K562 (cell line): ENCODE results near the gene KRTAP1-5. TPM values are rescaled to one million over a fixed set of nuclear protein-coding genes. Genes with fewer than 3 reads are reported as not detected.

Experiments used
- ATAC-seq: fragments of 200-7000 bp; cut with Tn5 transposase; 3 replicates; pipeline ENCODE4 v1.9.1; 2020; ENCODE audit warnings: moderate library complexity
- BruUV-seq: library from RNA; stranded (reverse); fragments of 400-500 nt; replicated peaks from 2 replicates; lab custom pipeline; 2021; lab: Mats Ljungman, UMichigan
- CTCF ChIA-PET: fragments of 300-600 bp; formaldehyde crosslinking; extraction: SDS; loops from one replicate; lab custom pipeline; 2021; ENCODE audit warnings: low intra/inter-chr PET ratio; lab: Yijun Ruan, JAX
- POLR2A ChIA-PET: fragments of 300-600, 350-650 bp; sonication (Branson Sonifier 250); formaldehyde crosslinking; extraction: SDS; loops from one replicate; lab custom pipeline; 2021; ENCODE audit warnings: antibody characterized with exemption, inconsistent platforms; lab: Yijun Ruan, JAX
- DNase-seq, 4 experiments: peaks; one replicate each; pipeline versions ENCODE4 v3.0.0 to v3.0.0-alpha.2; 2011 to 2018; ENCODE audit warnings: low spot score in 3 of 4, mixed read lengths in 3 of 4; ENCODE audit errors: extremely low read depth in 1 of 4
- FAIRE-seq: peaks from 2 replicates; lab custom pipeline; 2011; peaks lifted over from hg19 to GRCh38; lab: Jason Lieb, UNC
- H2AFZ ChIP-seq: 2 replicates; pipeline ENCODE4 v1.6.0; 2011; ENCODE audit warnings: low read depth, low read length, control low read depth, inconsistent platforms
- H3K27ac ChIP-seq: fragments of 200-600 bp; 3 replicates; pipeline ENCODE4 v1.8.0; 2011; ENCODE audit warnings: low read depth, mild to moderate bottlenecking, control low read depth, inconsistent platforms, low read length, moderate library complexity, mixed read lengths; ENCODE audit errors: extremely low read depth
- H3K27me3 ChIP-seq, 2 experiments: fragments of 300-600 bp in 1 of 2; 2 replicates in 1 of 2; 3 replicates in 1 of 2; pipeline versions ENCODE4 v1.6.0 to v1.8.0; 2011; ENCODE audit warnings: inconsistent platforms in 2 of 2, low read length in 2 of 2, mild to moderate bottlenecking in 1 of 2, mixed read lengths in 1 of 2, moderate library complexity in 1 of 2; ENCODE audit not compliant: control insufficient read depth in 2 of 2, insufficient read depth in 2 of 2
- H3K36me3 ChIP-seq: fragments of 300-600 bp; 3 replicates; pipeline ENCODE4 v1.8.0; 2011; ENCODE audit warnings: mild to moderate bottlenecking, low read length, inconsistent platforms; ENCODE audit not compliant: control insufficient read depth, insufficient read depth
- H3K4me1 ChIP-seq, 2 experiments: fragments of 200-600 bp in 1 of 2; replicated peaks in 1 of 2; 2 replicates in 1 of 2; 3 replicates in 1 of 2; pipeline versions ENCODE4 v1.5.1 to v1.8.0; 2011; ENCODE audit warnings: inconsistent platforms in 2 of 2, low read length in 2 of 2, mild to moderate bottlenecking in 1 of 2, mixed read lengths in 1 of 2, moderate library complexity in 1 of 2; ENCODE audit not compliant: control insufficient read depth in 2 of 2, insufficient read depth in 2 of 2
- H3K4me2 ChIP-seq: 2 replicates; pipeline ENCODE4 v1.6.1; 2011; ENCODE audit warnings: low read length, control low read depth, inconsistent platforms, mixed read lengths; ENCODE audit not compliant: insufficient read depth
- H3K4me3 ChIP-seq: fragments of 200-600 bp; sonication (generic), shearing (Covaris generic); 2 replicates; pipeline ENCODE4 v1.5.1; 2016; ENCODE audit warnings: control low read depth, inconsistent platforms
- H3K79me2 ChIP-seq: fragments of 200-600 bp; 3 replicates; pipeline ENCODE4 v1.8.0; 2011; ENCODE audit warnings: low read length, inconsistent platforms; ENCODE audit not compliant: control insufficient read depth, insufficient read depth
- H3K9ac ChIP-seq, 2 experiments: 2 replicates each; pipeline versions ENCODE4 v1.6.0 to v1.6.1; 2011; ENCODE audit warnings: low read depth in 2 of 2, low read length in 2 of 2, control low read depth in 1 of 2, inconsistent platforms in 1 of 2, mild to moderate bottlenecking in 1 of 2, mixed read lengths in 1 of 2; ENCODE audit not compliant: insufficient read depth in 1 of 2
- H3K9me1 ChIP-seq: one replicate; pipeline ENCODE4 v1.6.0; 2011; ENCODE audit warnings: inconsistent platforms, mild to moderate bottlenecking, low read length, moderate library complexity; ENCODE audit not compliant: control insufficient read depth, insufficient read depth
- H3K9me3 ChIP-seq: replicated peaks from 2 replicates; pipeline ENCODE4 v1.5.1; 2011; ENCODE audit warnings: low read depth, low read length, inconsistent platforms; ENCODE audit not compliant: control insufficient read depth, insufficient read depth
- H4K20me1 ChIP-seq: replicated peaks from 2 replicates; pipeline ENCODE4 v1.6.1; 2011; ENCODE audit warnings: low read length, inconsistent platforms, mixed read lengths; ENCODE audit not compliant: control insufficient read depth, insufficient read depth
- CHCHD3 ChIP-seq: fragments of 250-450 bp; sonication (Bioruptor Pico); IDR thresholded peaks from 2 replicates; pipeline ENCODE4 v2.1.2; 2022; ENCODE audit warnings: mild to moderate bottlenecking
- GABPB1 ChIP-seq: sonication (generic); formaldehyde crosslinking; IDR thresholded peaks from 2 replicates; pipeline ENCODE4 v1.8.0; 2022; ENCODE audit warnings: mild to moderate bottlenecking, missing genetic modification reagents
- SIN3A ChIP-seq, 2 experiments: fragments of 150-350 bp in 1 of 2; IDR thresholded peaks; 2 replicates each; pipeline ENCODE4 v1.6.1; 2011 to 2016; ENCODE audit warnings: borderline replicate concordance in 2 of 2, low read depth in 2 of 2, low read length in 2 of 2, mild to moderate bottlenecking in 2 of 2, moderate library complexity in 2 of 2; ENCODE audit not compliant: control insufficient read depth in 1 of 2
- ZNF445 ChIP-seq: fragments of 250-450 bp; sonication (Bioruptor Pico); IDR thresholded peaks from 2 replicates; pipeline ENCODE4 v1.4.0; 2020; ENCODE audit warnings: low read depth, mild to moderate bottlenecking, moderate library complexity
- WGBS: fragments of 100-300 bp; shearing (Covaris generic); methylation state at CpG from one replicate; pipeline ENCODE4 v1.1.6; 2016; ENCODE audit warnings: low coverage, mixed read lengths; ENCODE audit not compliant: insufficient coverage; ENCODE audit errors: missing lambda C conversion rate; 5-methylcytosine and 5-hydroxymethylcytosine counted together
- in situ Hi-C: fragments of 300-500 bp; cut with MboI; formaldehyde crosslinking; loops from 4 replicates; pipeline ENCODE4 v1.15.0; 2018; ENCODE audit warnings: inconsistent platforms, mixed read lengths
- intact Hi-C: fragments of 100-400 bp; cut with micrococcal nuclease; formaldehyde crosslinking; loops from 2 replicates; pipeline ENCODE4 v1.14.2; 2022
- polyA plus RNA-seq, 8 experiments: library from polyadenylated mRNA; depleted of rRNA in 4 of 8; stranded (reverse) in 5 of 8; unstranded in 3 of 8; fragments of >200 nt; fragmentation: Nextera tagmentation in 2 of 8; fragmentation: Illumina TruSeq in 1 of 8; extraction: Ambion mirVana in 2 of 8; extraction: Trizol in 1 of 8; gene quantifications; 2 replicates each; pipeline versions ENCODE4 v1.2.1 to v1.2.3, GENCODE V29; 2011 to 2014; ENCODE audit warnings: inconsistent platforms in 1 of 8, missing spikeins in 1 of 8
- total RNA-seq, 7 experiments: library from RNA; depleted of rRNA in 6 of 7; stranded (reverse); fragments of >200 nt in 6 of 7; fragmentation: Illumina TruSeq in 2 of 7; extraction: Trizol in 2 of 7; gene quantifications; 2 replicates each; pipeline versions ENCODE4 v1.2.1 to v1.2.3, GENCODE V29; 2011 to 2021; ENCODE audit warnings: low replicate concordance in 1 of 7

The KRTAP1-5 gene
- total and polyA plus RNA-seq, 9 of the 15 experiments (the other 6 are each of a cell fraction or from before 2014, with no cell fraction given), result not detected

DNA sequence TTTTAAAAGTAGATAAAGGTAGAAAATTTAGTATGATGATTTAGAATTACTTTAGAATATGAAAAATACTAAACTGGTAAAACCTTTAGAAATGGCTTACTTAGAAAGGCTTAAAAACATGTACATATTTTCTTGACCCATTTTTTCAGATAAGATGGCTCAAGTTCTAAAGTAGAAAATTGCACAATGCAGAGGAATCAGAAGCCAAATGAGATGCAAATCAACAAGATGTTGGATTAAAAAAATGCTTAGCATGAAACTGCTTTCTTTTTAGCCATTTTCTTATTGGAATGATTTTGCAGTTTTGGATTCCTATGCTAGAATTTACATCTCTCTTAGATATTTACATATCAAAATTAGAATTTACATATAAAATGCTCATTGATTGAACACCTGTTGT lies 16.6 kb downstream of the KRTAP1-5 start:
- BruUV-seq, result no TSS peak
- H3K79me2 ChIP-seq, result no peaks in the 10 kb centered on the region
- H3K9me1 ChIP-seq, result no peaks in the 10 kb centered on the region
- H2AFZ ChIP-seq, result no peak overlapping the region
- no peaks in the 10 kb centered on the region for H3K36me3 ChIP-seq
- no peak overlapping the region for H3K9ac ChIP-seq
- intact Hi-C loops, result no loop called here
- no peak overlapping the region for H3K4me2 ChIP-seq
- ChIA-PET CTCF (no interaction called here), POLR2A (no interaction called here)
- in situ Hi-C loops, result no loop called here
- no peaks in the 10 kb centered on the region for H4K20me1 ChIP-seq
- TF ChIP-seq ZNF445 (CRISPR knock-in tag), result no peak
- TF ChIP-seq, all 486 proteins: peak for 0
- FAIRE-seq (no peak), ATAC-seq (no peak), DNase-seq (no peak)
- H3K27ac ChIP-seq, result no peak overlapping the region
- no peak overlapping the region for H3K4me3 ChIP-seq
- H3K4me1 ChIP-seq, result no peaks in the 10 kb centered on the region
- H3K9me3 ChIP-seq, result no peaks in the 10 kb centered on the region
- peaks cover 0 to 6% of the 10 kb centered on the region in 2 experiments; a peak in 3 of 5 replicates for H3K27me3 ChIP-seq

DNA sequence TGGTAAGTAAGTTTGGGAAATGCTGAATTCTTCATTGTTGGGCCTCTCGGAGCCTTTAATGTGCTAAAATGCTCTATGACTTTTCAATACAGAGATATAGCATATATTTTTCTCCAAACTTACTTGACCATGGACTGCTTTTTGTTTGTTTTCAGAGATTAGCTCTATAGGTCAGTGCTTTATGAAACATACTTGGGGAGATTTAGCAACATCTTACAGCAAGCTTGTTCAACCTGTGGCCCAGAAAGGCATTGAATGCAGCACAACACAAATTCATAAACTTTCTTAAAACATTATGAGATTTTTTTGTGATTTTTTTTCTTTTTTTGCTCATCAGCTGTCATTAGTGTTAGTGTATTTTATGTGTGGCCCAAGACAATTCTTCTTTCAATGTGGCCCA lies 17.1 kb downstream of the KRTAP1-5 start:
- Histone ChIP-seq H3K36me3 (no peaks in the 10 kb centered on the region), H3K9me1 (no peaks in the 10 kb centered on the region), H3K9ac (no peak overlapping the region), H3K27me3 (peaks cover 0 to 6% of the 10 kb centered on the region in 2 experiments; a peak in 3 of 5 replicates), H3K4me3 (no peak overlapping the region), H4K20me1 (no peaks in the 10 kb centered on the region), H3K27ac (no peak overlapping the region), H3K4me1 (no peaks in the 10 kb centered on the region), H3K9me3 (no peaks in the 10 kb centered on the region), H2AFZ (no peak overlapping the region), H3K79me2 (no peaks in the 10 kb centered on the region), H3K4me2 (no peak overlapping the region)
- 0% methylated on average over 1 of the region's 1 CpG for WGBS
- ChIA-PET POLR2A (no interaction called here), CTCF (no interaction called here)
- TF ChIP-seq GABPB1 (CRISPR knock-in tag), result no peak
- no peak for TF ChIP-seq CHCHD3 (CRISPR knock-in tag)
- TF ChIP-seq SIN3A (IDR thresholded peaks at IDR 0.05; ENCODE audit: borderline replicate concordance in 2 of 2, control insufficient read depth in 1 of 2, low read depth in 2 of 2, low read length in 2 of 2), result no peak
- DNase-seq (no peak), FAIRE-seq (no peak), ATAC-seq (no peak)
- intact Hi-C loops (no loop called here), in situ Hi-C loops (no loop called here)
- no TSS peak for BruUV-seq
